Glomerular endothelial cell (primary cell): Measurements from ENCODE around the gene ETV7. TPM values are rescaled to one million over a fixed set of nuclear protein-coding genes. Genes with fewer than 3 reads are reported as not detected.

Experiments
- DNase-seq: peaks from one replicate; pipeline ENCODE4 v3.0.0-alpha.2; 2011; ENCODE audit warnings: low read depth, low spot score; ENCODE audit errors: extremely low read depth
- total RNA-seq: library from RNA; depleted of rRNA; stranded (reverse); fragments of >200 nt; gene quantifications from 2 replicates; pipeline ENCODE4 v1.2.3, GENCODE V29; 2015

Gene ETV7
- total RNA-seq, 1 donor from 2014 or later, result 2.5 TPM

- no peak for DNase-seq
Measured at GRCh38 chr6:36327226-36327918, 60.1 kb downstream of the ETV7 start.

- no peak for DNase-seq
Measured at GRCh38 chr6:36326356-36326995, 61.0 kb downstream of the ETV7 start.

GRCh38 chr6:36324715-36325114 lies 62.8 kb downstream of the ETV7 start:
- DNase-seq, result no peak

GRCh38 chr6:36324191-36324590 lies 63.3 kb downstream of the ETV7 start:
- DNase-seq, result no peak

- no peak for DNase-seq
Measured at GRCh38 chr6:36323062-36323461, 64.4 kb downstream of the ETV7 start.

GRCh38 chr6:36322591-36322990 lies 64.9 kb downstream of the ETV7 start:
- DNase-seq, result no peak

GRCh38 chr6:36320475-36320874 lies 67.0 kb downstream of the ETV7 start:
- DNase-seq, result no peak

GRCh38 chr6:36319821-36320220 lies 67.6 kb downstream of the ETV7 start:
- DNase-seq, result no peak

- no peak for DNase-seq
Measured at GRCh38 chr6:36319436-36319762, 68.1 kb downstream of the ETV7 start.

GRCh38 chr6:36318690-36319435 lies 68.6 kb downstream of the ETV7 start:
- DNase-seq, result no peak

- DNase-seq, result no peak
Measured at GRCh38 chr6:36317623-36318022, 69.8 kb downstream of the ETV7 start.

Other genes with a start within 250 kb of the ETV7 start
- gene BRPF3, start 190.9 kb downstream of the ETV7 start, total RNA-seq, result 18.6 and 21.8 TPM in 2 replicates
- not detected in 2 replicates for gene PNPLA1, start 117.6 kb downstream of the ETV7 start, total RNA-seq
- not detected in 2 replicates for gene BNIP5, start 50.8 kb downstream of the ETV7 start, total RNA-seq
- not detected in 2 replicates for gene PXT1, start 55.2 kb upstream of the ETV7 start, total RNA-seq
- gene KCTD20, start 55.3 kb upstream of the ETV7 start, total RNA-seq, result 65.0 and 74.7 TPM in 2 replicates
- gene STK38, start 159.8 kb upstream of the ETV7 start, total RNA-seq, result 21.9 and 27.0 TPM in 2 replicates
- 190 and 249 TPM in 2 replicates for gene SRSF3, start 206.7 kb upstream of the ETV7 start, total RNA-seq